ENCODE results near the gene DCST1.
"Not testable (repeated sequence)": the region's sequence is repeated elsewhere in the genome, so short reads cannot be mapped to it uniquely, and the experiment has no call there.

The DCST1 gene, protein sequence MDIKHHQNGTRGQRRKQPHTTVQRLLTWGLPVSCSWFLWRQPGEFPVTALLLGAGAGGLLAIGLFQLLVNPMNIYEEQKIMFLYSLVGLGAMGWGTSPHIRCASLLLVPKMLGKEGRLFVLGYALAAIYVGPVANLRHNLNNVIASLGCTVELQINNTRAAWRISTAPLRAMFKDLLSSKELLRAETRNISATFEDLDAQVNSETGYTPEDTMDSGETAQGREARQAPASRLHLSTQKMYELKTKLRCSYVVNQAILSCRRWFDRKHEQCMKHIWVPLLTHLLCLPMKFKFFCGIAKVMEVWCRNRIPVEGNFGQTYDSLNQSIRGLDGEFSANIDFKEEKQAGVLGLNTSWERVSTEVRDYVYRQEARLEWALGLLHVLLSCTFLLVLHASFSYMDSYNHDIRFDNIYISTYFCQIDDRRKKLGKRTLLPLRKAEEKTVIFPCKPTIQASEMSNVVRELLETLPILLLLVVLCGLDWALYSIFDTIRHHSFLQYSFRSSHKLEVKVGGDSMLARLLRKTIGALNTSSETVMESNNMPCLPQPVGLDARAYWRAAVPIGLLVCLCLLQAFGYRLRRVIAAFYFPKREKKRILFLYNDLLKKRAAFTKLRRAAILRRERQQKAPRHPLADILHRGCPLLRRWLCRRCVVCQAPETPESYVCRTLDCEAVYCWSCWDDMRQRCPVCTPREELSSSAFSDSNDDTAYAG

DNA sequence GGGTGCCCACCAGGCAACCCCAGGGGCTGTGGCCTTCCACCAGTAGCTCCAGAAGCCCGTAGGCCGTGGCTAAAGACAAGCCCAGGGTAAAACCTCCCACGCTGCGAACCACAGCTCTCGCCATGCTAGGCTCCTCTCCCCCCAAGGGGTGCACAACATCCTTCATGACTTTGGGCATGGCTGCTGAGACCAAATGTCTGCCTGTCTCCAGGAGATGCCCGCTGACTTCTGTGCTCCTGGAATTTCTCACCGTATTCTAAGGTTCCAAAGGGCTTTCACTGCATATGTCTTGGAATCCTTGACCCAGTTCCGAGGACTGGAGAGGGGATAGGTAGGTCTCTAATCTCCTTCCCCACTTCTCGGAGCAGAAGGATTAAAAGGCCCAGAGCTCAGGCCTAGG is at the start of gene DCST1, which contains the start of gene DCST2:
TSS of gene DCST1 (plus strand) at position 301 of the 400 bp plus-strand sequence. CDS start 213 bp downstream, outside the sequence.
TSS of gene DCST2 (minus strand) at position 258 of the 400 bp plus-strand sequence. CDS start at position 178, 80 bp downstream.
- no peak for DNase-seq (ENCODE audit: extremely low read depth in 1 of 2, low read depth in 1 of 2)

DNA sequence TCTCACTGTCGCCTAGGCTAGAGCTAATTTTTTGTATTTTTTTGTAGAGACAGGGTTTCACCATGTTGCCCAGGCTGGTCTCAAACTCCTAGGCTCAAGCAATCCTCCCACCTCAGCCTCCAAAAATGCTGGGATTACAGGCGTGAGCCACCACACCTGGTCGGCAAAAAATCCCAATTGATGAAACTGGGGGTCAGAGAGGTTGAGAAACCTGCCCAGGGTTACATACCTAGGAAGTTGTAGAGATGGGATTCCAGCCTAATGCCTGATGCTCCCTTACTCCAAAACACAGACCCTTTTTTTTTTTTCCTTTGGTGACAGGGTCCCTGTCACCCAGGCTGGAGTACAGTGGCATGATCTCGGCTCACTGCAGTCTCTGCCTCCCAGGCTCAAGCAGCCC is 46.9 kb upstream of the DCST1 start:
- not testable (repeated sequence) for DNase-seq (ENCODE audit: extremely low read depth in 1 of 2, low read depth in 1 of 2)

DNA sequence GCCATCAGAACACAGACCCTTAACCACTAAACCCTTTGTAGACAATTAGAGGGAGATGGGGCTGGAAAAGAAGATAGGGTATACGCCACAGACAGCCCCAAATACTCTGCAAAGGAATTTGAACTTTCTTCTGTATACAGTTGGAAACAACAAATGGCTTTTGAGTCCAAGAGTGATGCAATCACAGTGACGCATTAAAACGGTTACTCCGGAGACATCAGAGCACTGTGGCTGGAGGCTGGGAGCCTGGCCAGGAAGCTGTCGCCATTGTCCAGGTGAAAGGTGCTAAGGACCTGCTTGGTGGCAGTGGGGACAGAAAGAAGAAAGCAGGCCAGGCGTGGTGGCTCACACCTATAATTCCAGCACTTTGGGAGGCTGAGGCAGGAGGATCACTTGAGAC is 46.3 kb upstream of the DCST1 start:
- DNase-seq (ENCODE audit: extremely low read depth in 1 of 2, low read depth in 1 of 2), result no peak

DNA sequence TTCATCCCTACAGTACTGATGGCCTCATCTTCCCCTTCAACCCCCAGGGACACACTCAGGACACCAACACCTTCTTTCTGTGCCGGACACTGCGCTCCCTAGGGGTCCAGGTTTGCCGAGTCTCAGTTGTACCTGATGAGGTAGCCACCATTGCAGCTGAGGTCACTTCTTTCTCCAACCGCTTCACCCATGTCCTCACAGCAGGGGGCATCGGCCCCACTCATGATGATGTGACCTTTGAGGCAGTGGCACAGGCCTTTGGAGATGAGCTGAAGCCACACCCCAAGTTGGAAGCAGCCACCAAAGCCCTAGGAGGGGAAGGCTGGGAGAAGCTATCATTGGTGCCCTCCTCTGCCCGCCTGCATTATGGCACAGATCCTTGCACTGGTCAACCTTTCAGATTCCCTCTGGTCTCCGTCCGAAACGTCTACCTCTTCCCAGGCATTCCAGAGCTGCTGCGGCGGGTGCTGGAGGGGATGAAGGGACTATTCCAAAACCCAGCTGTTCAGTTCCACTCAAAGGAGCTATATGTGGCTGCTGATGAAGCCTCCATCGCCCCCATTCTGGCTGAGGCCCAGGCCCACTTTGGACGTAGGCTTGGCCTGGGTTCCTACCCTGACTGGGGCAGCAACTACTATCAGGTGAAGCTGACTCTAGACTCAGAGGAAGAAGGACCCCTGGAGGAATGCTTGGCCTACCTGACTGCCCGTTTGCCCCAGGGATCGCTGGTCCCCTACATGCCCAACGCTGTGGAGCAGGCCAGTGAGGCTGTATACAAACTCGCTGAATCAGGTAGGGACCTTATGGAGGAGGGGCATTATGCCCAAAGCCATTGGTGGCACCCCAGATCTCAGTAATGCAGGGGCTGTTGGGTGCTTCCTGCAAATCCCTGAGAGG is 45.3 kb upstream of the DCST1 start:
- no peak for DNase-seq (ENCODE audit: extremely low read depth in 1 of 2, low read depth in 1 of 2)

DNA sequence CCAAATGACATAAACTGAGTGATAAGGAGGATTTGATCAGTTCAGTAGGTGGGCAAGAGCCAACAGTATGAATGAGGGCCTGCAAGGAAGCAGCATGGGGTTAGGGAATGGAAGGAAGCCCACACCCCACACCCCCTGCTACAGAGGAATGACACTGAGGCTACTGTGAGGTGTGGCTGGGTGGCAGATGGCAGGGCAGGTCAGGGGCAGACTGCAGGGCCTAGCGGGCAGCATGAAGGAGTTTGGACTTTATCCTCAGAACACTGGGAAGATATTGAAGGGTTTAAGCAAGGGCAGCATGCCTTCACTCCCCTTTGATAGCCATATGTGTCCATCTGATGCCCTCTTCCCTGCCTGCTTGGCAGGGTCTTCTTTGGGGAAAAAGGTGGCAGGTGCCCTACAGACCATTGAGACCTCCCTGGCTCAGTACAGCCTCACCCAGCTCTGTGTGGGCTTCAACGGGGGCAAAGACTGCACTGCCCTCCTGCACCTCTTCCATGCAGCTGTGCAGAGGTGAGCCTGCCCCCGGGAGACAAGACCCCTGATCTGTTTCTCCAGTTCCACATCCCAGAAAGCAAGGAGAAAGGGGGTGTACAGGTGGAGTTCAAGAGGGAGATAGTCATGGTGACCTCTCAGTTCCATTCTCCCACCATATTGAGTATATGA is 44.3 kb upstream of the DCST1 start:
- no peak for DNase-seq (ENCODE audit: extremely low read depth in 1 of 2, low read depth in 1 of 2)

DNA sequence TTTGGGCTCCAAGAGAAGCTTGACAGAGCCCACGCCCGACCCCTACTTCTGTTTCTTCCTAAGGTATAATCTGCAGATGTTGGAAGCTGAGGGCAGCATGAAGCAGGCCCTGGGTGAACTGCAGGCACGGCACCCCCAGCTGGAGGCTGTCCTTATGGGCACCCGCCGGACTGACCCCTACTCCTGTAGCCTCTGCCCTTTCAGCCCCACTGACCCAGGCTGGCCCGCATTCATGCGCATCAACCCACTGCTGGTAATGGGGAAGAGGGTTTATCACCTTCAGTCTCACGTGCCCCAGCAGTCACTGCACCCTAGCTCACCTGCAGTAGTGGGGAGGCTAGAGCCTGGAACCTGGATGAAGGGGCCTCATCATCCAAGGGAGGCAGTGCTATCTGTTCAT is 43.3 kb upstream of the DCST1 start:
- DNase-seq (ENCODE audit: extremely low read depth in 1 of 2, low read depth in 1 of 2), result no peak

DNA sequence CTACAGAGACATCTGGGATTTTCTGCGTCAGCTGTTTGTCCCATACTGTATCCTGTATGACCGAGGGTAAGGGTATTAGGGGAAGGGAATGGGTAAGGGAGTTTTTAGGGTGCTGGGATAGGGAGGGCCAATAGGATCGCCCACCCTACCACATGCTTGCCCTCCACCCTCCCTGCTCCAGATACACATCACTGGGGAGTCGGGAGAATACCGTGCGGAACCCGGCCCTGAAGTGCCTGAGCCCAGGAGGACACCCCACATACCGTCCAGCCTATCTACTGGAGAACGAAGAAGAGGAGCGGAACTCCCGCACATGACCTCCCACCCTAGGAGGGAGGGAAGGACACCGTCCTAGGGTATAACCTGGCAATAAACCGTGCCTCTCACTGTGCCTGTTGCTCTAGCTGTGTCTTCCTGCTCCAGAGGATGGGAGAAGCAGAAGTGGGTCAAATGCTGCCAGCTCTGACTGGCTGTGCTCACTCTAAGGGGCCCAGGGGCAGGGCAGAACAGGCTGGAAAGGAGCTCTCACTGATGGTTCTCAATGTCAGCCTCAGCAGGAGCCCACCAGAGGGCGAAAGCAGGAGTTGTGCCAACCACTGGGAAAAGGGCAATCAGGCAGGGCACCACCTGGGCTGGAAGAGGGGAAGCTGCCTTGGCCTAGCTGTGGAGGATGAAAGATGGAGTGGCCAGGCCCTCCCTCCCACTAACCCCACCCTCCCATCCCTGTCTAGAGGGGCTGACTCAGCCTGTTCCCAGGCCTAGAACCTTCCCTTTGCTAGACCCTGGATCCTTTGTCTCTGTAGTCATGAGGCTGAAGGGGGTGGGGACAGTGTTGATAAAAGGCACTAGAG is 40.7 kb upstream of the DCST1 start:
- DNase-seq (ENCODE audit: extremely low read depth in 1 of 2, low read depth in 1 of 2), result no peak

DNA sequence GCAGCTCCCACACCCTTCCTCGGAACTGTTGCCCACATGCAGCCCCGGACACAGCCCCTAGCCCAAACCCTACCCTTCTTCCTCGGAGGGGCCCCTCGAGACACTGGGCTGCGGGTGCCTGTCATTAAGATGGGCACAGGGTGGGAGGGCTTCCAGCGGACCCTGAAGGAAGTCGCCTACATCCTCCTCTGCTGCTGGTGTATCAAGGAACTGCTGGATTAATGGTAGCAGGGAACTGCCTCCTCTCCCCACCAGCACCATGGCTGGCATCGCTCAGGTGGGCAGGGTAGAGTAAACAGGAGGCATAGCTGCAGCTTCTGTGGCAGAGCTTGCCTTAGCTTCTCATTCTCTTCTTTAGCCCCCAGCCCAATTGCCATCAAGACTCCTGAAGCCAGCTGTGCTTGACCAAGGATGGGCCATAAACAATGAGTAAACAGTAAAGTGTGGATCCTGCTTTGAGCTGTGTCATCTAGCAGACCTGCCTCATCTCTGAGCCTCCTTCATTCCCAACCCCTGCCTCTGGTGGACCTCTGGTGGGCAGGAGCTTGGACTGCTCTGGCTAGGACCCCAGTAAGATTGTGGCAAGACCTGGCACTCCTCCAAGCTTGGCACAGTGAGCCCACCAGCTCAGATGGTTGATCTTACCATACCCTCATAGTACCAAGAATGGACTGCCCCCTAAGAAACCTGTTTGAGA is 39.9 kb upstream of the DCST1 start, which contains the start of gene LENEP:
TSS of gene LENEP (plus strand) at position 15 of the 697 bp plus-strand sequence. CDS start at position 37, 22 bp downstream.
- no peak for DNase-seq (ENCODE audit: extremely low read depth in 1 of 2, low read depth in 1 of 2)

DNA sequence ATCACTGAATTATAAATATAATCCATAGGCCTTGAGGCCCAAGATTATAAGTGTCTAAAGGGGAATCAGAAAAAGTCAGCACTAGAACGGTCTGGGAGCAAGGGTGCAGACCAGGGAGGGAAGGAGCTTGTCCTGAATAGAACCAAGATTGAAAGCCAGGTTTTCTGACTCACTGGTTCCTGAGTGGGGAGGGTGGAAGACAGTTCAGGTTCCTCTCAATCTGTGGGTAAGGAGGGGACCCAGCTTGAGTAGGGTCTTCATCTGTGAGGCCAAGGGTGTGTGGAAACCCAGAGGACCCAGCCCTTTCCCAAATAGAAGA is 39.4 kb upstream of the DCST1 start:
- no peak for DNase-seq (ENCODE audit: extremely low read depth in 1 of 2, low read depth in 1 of 2)

DNA sequence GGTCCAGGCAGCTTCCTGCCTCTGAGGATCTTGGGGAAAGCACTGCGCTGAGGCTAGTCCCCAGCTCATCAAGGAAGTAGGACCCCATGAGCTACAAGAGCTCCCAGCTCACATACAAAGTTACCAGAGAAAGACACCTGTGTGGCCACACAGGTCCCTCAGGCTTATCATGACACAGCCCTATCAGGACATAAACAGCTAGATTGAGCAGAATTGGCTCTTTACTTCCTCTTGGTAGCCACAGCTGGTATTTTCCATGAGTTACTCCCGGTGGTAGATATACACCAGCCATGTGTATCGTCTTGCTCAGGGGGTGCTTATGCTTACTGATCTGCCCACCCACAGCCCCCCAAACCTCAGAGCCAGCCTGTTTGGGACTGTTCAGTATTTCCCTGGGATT is 39.0 kb upstream of the DCST1 start:
- DNase-seq (ENCODE audit: extremely low read depth in 1 of 2, low read depth in 1 of 2), result no peak

DNA sequence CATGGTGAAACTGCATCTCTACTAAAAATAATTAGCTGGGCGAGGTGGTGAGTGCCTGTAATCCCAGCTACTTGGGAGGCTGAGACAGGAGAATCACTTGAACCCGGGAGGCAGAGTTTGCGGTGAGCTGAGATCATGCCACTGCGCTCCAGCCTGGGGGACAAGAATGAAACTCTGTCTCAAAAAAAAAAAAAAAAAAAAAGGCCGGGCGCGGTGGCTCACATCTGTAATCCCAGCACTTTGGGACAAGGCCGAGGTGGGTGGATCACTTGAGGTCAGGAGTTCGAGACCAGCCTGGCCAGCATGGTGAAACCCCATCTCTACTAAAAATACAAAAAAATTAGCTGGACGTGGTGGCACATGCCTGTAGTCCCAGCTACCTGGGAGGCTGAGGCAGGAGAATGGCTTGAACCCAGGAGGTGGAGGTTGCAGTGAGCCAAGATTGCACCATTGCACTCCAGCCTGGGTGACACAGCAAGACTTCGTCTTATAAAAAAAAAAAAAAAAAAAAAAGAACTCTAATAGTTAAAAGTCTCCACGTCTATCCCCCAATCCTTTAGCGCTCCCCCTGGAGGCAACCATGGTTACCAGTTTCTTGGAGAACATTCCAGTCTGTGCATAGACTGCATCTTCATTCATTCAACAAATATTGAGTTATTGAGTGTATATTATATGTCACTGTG is 38.2 kb upstream of the DCST1 start:
- DNase-seq (ENCODE audit: extremely low read depth in 1 of 2, low read depth in 1 of 2), result not testable (repeated sequence)

DNA sequence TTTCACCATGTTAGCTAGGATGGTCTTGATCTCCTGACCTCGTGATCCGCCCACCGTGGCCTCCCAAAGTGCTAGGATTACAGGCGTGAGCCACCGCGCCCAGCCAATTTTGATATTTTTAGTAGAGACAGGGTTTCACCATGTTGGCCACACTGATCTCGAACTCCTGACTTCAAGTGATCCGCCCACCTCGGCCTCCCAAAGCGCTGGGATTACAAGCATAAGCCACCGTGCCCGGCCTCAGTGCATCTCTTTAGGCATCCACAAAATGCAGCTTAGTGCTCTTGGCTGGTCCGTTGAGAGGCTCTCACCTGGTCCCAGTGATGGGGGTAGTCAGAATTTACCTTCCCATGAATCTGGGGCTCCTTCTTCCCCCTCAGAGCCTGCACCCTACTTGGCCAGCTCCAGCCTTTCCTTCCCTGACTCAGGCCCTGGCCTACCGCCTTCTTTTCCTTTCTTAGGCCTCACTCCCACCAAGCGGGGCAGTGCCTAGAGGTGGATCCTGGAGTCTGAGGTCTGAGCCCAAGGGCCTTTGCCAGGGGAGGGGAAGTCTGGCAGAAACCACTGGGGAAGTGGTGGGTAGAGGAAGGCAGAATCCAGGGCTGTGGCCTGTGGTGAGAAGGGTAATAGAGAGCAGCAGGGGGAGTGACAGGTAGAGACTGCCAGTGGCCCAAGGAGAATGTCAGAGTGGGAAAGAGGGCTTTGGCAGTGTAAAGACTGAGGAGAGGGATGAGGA is 36.5 kb upstream of the DCST1 start:
- DNase-seq (ENCODE audit: extremely low read depth in 1 of 2, low read depth in 1 of 2), result no peak

DNA sequence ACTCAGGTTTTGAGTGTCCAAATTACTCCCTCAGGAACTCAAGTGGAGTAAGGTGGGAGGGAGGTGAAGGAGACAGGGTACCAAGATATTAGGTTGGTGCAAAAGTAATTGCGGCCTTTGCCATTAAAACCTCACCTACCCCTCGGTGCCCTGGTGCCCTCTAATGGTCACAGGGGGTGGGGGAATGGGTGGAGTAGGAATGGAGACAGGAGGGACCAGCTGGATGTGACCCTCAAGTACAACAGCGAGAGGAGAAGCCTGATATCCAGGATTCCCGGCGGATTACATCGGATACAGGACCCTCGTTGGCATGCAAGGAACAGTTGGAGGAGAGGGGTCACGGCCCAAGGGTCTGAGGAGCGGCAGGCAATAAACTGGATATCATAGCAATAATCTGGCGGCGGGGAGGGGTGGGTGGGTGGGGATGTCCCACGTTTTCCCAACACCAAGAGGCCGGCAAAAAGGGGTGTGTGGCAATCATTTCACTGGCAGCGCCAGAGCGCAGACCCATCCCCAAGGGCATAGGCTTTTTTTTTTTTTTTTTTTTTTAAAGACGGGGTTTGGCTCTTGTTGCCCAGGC is 35.3 kb upstream of the DCST1 start:
- no peak for DNase-seq (ENCODE audit: extremely low read depth in 1 of 2, low read depth in 1 of 2)

DNA sequence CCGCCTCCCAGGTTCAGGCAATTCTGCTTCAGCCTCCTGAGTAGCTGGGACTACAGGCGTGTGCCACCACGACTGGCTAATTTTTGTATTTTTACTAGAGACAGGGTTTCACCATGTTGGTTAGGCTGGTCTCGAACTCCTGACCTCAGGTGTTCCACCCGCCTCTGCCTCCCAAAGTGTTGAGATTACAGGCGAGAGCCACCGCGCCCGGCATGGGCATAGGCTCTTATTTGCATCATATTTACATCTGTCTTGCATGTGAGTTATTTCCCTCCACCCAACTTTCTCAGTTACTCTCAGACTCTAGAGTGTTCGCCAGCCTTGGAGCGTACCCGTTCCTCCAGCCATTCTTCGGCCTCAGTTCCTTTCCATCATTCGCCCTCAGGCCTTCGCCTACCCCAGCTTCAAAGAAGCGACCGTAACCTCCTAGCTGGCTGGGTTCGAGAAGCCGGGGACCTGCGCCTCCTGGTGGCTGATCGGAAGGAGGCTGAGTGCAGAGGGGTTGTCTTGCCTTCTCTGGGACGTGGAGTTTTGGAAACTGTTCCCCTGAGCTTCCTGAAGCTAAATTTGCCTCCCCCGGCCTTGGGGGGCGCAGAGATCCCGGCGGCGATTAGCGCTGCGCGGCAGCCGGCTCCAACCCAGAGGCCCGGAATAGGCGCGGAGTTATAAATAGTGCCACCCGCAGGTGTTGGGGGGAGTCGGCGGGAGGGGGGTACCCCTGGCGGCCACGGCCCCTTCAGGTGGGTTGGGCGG is 34.6 kb upstream of the DCST1 start:
- peak; percentile 46 to 51 for DNase-seq (ENCODE audit: extremely low read depth in 1 of 2, low read depth in 1 of 2)

DNA sequence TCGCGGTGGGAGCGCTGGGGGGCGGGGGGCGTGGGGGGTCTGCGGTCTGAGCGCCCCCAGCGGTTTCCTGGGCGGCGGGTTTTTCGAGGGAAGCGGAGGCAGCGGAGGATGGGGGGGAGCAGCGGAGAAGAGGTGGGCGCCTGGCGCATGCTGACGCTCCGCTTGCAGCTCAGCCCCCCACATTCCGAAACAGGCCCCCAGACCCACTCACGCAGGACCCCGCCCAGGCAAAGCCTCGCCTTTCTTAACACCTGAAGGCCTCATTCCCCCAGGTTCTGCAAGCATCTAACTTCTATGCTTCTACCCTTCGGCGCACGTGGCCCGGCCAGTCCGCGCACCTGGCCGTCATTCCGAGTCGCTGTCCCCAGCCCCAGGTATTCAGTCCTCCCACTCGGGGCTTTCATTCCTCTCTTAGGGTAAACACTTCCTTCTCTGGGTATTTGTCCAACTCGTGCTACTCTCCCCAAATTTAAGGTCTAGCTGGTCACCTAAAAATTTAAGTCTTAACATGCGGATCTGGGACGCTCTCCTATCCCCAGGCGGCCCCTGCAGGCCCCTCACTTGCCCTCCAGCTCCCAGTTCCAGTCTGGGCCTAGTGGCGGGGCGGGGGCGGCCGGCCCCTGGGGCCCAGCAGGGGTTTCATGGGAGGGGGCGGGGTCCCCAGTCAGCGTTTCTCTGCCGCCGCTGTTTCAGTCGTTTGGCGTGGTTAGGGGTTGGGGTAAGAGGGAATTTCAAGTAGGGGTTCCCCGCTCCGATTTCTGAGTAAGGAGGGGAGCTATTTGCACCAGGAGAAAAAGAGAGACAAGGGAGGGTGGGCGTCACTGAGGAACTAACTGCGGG is 33.8 kb upstream of the DCST1 start:
- DNase-seq (ENCODE audit: extremely low read depth in 1 of 2, low read depth in 1 of 2), result no peak

DNA sequence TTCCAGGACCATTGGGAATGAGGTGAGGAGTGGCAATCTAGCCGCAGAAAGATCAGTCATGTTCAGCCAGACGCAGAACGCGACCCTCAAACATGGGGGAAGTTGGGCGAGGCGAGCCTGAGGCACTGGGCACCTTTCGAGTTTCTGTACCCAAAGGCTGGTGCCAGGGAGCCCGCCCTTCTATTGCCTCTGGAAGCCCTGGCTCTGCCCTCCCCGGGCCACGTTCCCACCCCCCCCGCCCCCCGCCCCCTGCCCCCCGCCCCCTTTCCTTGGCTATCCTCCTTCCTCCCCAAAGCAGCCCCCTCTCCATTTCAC is 33.3 kb upstream of the DCST1 start:
- DNase-seq (ENCODE audit: extremely low read depth in 1 of 2, low read depth in 1 of 2), result no peak

Data from activated CD8-positive, alpha-beta memory T cell treated with anti-CD3 and anti-CD28 coated beads for 1 hour (primary cell).